Measurements from ENCODE around the gene FCRL3. TPM values are rescaled to one million over a fixed set of nuclear protein-coding genes. Genes with fewer than 3 reads are reported as not detected.
"Not testable (repeated sequence)": the region's sequence is repeated elsewhere in the genome, so short reads cannot be mapped to it uniquely, and the experiment has no call there.

The FCRL3 gene
- 1 to 10 TPM in 4 of 6 donors, under 1 TPM in 2; 0.22 to 1.4 (median 1.1) TPM for total RNA-seq

- ATAC-seq (ENCODE audit: low FRiP score in 2 of 2), result no peak
- Histone ChIP-seq H3K4me3 (no peak within 1 kb of the TSS), H3K27ac (no peak within 1 kb of the TSS), H3K4me1 (no peaks in the 10 kb centered on the region), H3K36me3 (no peaks in the 10 kb centered on the region), H3K9me3 (no peaks in the 10 kb centered on the region), H3K27me3 (no peaks in the 10 kb centered on the region)
- TF ChIP-seq POLR2A (IDR thresholded peaks at IDR 0.05), result no peak
- TF ChIP-seq POLR2AphosphoS5 (IDR thresholded peaks at IDR 0.05), result no peak
- TF ChIP-seq, protein P1, sequence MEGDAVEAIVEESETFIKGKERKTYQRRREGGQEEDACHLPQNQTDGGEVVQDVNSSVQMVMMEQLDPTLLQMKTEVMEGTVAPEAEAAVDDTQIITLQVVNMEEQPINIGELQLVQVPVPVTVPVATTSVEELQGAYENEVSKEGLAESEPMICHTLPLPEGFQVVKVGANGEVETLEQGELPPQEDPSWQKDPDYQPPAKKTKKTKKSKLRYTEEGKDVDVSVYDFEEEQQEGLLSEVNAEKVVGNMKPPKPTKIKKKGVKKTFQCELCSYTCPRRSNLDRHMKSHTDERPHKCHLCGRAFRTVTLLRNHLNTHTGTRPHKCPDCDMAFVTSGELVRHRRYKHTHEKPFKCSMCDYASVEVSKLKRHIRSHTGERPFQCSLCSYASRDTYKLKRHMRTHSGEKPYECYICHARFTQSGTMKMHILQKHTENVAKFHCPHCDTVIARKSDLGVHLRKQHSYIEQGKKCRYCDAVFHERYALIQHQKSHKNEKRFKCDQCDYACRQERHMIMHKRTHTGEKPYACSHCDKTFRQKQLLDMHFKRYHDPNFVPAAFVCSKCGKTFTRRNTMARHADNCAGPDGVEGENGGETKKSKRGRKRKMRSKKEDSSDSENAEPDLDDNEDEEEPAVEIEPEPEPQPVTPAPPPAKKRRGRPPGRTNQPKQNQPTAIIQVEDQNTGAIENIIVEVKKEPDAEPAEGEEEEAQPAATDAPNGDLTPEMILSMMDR (IDR thresholded peaks at IDR 0.05), result no peak
- TF ChIP-seq EP300 (IDR thresholded peaks at IDR 0.05), result no peak
- DNase-seq, result no peak
- WGBS, 2 donors, result 81 to 87% methylated on average over 4 of the region's 4 CpGs
Measured at GRCh38 chr1:157700732-157701131, at the start of gene FCRL3. Gene FCRL3 (minus strand): TSS chr1:157700769. CDS start chr1:157700489, 280 bp downstream.

GRCh38 chr1:157748262-157748817 is 47.8 kb upstream of the FCRL3 start:
- H3K9me3 ChIP-seq, result no peaks in the 10 kb centered on the region
- DNase-seq (no peak), ATAC-seq (ENCODE audit: low FRiP score in 2 of 2) (no peak)
- no peak overlapping the region for H3K4me3 ChIP-seq
- no peaks in the 10 kb centered on the region for H3K36me3 ChIP-seq
- no peak overlapping the region for H3K27ac ChIP-seq
- no peaks in the 10 kb centered on the region for H3K27me3 ChIP-seq
- TF ChIP-seq EP300 (IDR thresholded peaks at IDR 0.05), result no peak
- TF ChIP-seq POLR2AphosphoS5 (IDR thresholded peaks at IDR 0.05), result no peak
- no peak for TF ChIP-seq POLR2A (IDR thresholded peaks at IDR 0.05)
- TF ChIP-seq, protein P1 (IDR thresholded peaks at IDR 0.05), result no peak
- 94 to 97% methylated on average over 3 of the region's 3 CpGs for WGBS, 2 donors
- no peaks in the 10 kb centered on the region for H3K4me1 ChIP-seq

DNA sequence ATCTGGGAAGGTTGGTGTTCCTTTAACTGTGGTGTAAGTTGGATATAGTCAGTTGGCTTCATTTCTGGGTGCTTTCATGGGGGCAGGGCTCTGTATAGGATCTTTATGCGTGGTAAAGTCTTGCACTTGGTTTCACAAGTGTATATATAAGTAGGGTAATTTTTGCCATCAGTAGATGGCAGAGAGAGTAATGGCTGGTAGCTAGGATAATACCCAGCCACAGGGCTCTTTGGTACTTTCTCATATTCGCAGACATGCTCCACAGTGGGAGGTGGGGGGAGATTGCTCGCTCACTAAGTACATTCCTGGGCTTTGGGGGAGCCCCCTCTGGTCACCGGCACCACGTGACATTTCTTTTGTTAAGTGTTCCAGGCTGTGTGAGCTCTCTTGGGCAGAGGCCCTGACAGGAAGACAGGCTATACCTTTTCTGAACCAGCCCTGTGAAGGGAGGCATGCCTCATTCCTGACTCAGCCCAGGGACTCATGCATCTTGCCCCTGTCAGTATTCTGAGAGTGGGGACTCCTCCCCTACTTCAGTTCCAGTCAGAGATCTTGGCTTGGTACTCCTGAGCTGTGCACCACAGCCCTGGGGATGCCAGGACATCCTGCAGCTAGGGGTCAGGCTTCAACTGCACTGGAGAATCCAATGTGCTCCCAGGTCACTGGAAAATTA is 38.8 kb upstream of the FCRL3 start:
- Histone ChIP-seq H3K4me1 (no peaks in the 10 kb centered on the region), H3K4me3 (no peak overlapping the region), H3K9me3 (no peaks in the 10 kb centered on the region), H3K36me3 (no peaks in the 10 kb centered on the region), H3K27me3 (no peaks in the 10 kb centered on the region), H3K27ac (no peak overlapping the region)
- DNase-seq, result no peak
- WGBS, 2 donors, result 53% methylated on average over 5 of the region's 5 CpGs
- TF ChIP-seq POLR2AphosphoS5 (IDR thresholded peaks at IDR 0.05) (no peak), POLR2A (IDR thresholded peaks at IDR 0.05) (no peak), EP300 (IDR thresholded peaks at IDR 0.05) (no peak)
- TF ChIP-seq, protein P1 (IDR thresholded peaks at IDR 0.05), result no peak
- ATAC-seq (ENCODE audit: low FRiP score in 2 of 2), result peak in 1 of 2 donors; percentile 43

DNA sequence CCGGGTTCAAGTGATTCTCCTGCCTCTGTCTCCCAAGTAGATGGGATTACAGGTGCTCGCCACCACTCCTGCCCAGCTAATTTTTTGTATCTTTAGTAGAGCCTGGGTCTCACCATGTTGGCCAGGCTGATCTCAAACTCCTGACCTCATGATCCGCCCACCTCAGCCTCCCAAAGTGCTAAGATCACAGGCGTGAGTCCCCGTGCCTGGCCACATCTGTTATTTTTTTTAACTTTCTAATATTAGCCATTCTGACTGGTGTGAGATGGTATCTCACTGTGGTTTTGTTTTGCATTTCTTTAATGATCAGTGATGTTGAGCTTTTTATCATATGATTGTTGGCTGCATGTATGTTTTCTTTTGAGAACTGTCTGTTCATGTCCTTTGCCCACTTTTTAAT is 35.4 kb upstream of the FCRL3 start:
- 87 to 92% methylated on average over 5 of the region's 5 CpGs for WGBS, 2 donors
- H3K36me3 ChIP-seq; ATAC-seq (ENCODE audit: low FRiP score in 2 of 2); H3K9me3 ChIP-seq; H3K4me1 ChIP-seq; H3K27ac ChIP-seq; H3K4me3 ChIP-seq; DNase-seq; H3K27me3 ChIP-seq: not testable (repeated sequence)

DNA sequence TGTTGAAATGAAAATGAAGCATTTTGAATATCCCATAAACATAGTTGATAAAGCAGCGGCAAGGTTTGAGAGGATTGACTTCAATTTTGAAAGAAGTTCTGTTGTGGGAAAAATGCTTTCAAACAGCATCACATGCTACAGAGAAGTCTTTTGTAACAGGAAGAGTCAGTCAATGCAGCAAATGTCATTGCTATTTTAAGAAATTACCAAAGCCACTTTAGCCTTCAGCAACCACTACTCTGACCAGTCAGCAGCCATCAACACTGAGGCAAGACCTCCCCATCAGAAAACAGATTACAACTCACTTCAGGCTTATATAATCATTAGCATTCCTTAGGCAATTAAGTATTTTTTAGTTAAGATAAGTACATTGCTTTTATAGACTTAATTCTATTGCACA is 33.8 kb upstream of the FCRL3 start:
- no peak for DNase-seq
- Histone ChIP-seq H3K36me3 (no peaks in the 10 kb centered on the region), H3K4me1 (no peaks in the 10 kb centered on the region), H3K27ac (no peak overlapping the region), H3K9me3 (no peaks in the 10 kb centered on the region), H3K4me3 (no peak overlapping the region), H3K27me3 (no peaks in the 10 kb centered on the region)
- WGBS, 2 donors, result 60 to 78% methylated on average over 1 of the region's 1 CpG
- no peak for ATAC-seq (ENCODE audit: low FRiP score in 2 of 2)
- TF ChIP-seq POLR2A (IDR thresholded peaks at IDR 0.05), result no peak
- no peak for TF ChIP-seq EP300 (IDR thresholded peaks at IDR 0.05)
- TF ChIP-seq POLR2AphosphoS5 (IDR thresholded peaks at IDR 0.05), result no peak
- TF ChIP-seq, protein P1 (IDR thresholded peaks at IDR 0.05), result no peak

Data from upper lobe of left lung (tissue), 6 donors.